GM04503 (cell line): ENCODE results near the gene TRIM34.
"Not testable (repeated sequence)": the region's sequence is repeated elsewhere in the genome, so short reads cannot be mapped to it uniquely, and the experiment has no call there.

Source experiments
- DNase-seq: peaks from one replicate; pipeline ENCODE4 v3.0.0-alpha.2; 2012; ENCODE audit warnings: low read depth

TRIM34 gene

DNA sequence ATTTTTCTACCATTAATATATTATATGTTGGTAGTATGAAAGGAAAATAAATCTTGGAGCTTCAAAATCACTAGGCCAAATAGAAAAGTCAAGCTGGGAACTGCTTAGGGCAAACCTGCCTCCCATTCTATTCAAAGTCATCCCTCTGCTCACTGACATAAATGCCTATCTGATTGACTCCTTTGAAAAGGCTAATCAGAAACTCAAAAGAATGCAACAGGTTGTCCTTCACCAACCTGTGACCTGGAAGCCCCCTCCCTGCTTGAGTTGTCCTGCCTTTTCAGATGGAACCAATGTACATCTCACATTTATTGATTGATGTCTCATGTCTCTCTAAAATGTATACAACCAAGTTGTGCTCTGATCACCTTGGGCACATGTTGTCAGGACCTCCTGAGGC lies 3.2 kb upstream of the TRIM34 start:
- no peak for DNase-seq

DNA sequence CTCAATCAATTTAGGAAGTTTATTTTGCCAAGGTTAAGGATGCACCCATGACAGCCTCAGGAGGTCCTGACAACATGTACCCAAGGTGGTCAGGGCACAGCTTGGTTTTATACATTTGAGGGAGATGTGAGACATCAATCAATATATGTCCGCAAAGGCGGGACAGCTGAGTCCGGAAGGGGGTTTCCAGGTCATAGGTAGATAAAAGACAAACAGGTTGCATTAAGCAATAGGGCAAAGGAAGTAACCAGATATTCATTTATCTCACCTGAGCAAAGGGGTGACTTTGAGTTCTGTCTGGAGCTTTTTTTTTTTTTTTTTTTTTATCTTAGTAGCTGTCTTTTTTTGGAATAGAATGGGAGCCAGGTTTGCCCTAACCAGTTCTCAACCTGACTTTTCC lies 2.0 kb upstream of the TRIM34 start:
- no peak for DNase-seq

DNA sequence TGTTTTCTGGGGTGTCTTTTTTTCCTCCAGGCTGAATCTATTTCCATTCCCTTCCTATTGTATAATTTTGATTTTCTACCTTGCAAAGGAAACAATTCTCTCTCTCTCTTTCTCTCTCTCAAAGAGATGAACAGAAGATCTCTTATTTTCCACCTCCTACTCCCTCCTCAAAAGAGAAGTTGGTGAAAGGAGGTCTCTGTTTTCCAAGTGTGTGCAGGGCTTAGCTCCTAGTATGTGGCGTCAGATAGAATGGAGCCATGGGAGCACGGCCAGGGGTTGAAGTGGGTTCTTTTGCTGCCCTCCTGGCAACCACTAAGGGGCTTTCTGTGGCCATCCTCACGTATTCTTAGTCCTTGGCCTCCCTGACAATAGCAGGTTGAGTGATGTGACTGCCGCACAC lies 480 bp downstream of the TRIM34 start:
- no peak for DNase-seq

DNA sequence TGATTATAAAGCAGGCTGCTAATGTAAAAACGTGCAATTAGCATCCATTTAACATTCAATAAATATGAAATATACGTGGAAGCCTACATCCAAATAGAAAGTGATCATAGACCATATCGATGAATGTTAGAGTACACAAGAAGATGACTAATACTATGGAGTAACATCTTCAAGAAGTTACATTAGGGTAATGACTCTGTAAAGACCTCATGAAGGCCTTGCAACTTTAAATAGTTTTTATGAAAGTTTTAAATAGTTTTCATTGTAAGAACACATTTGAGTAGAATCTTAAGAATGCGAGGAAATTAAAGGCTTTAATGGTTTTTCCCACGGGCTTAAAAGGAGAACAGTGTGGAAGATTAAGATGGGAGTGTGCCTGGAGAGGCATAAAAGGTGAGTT lies 1.4 kb downstream of the TRIM34 start:
- DNase-seq = no peak

DNA sequence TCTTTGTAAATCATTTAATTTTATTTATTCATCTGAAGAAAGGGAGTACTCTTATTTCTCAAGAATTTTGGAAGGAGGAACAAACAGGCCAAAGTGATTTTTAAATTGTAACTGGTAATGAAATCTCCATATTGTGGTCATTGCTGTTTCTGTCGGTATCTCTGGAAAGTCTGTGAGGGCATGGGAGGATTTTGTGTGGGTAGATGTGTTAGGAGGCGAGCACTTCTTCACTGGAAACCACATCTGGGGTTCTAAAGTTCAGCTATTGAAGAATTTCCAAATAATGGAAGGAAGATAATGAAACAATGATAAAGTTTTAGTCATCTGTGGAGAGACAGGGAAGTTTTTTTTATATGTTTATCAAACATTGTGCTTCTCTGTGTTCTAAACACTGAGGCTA lies 6.6 kb downstream of the TRIM34 start:
- no peak for DNase-seq

DNA sequence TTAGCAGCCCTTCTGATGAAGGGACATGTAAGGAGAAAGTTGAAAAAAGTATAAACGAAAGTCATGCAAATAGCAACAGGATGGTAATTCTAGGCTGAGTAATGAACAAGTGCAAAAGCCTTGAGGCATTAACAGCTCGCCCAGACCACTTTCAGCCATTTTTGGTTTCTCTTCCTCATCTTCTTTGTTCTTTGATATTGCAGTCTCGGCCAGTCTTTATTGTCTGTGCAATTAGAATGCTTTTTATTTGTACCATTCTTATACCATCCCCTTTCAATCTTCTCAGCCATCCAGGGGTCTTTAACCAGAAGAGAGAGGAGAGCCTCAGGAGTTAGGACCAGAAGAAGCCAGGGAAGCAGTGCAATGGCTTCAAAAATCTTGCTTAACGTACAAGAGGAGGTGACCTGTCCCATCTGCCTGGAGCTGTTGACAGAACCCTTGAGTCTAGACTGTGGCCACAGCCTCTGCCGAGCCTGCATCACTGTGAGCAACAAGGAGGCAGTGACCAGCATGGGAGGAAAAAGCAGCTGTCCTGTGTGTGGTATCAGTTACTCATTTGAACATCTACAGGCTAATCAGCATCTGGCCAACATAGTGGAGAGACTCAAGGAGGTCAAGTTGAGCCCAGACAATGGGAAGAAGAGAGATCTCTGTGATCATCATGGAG lies 7.3 kb downstream of the TRIM34 start:
- no peak for DNase-seq

DNA sequence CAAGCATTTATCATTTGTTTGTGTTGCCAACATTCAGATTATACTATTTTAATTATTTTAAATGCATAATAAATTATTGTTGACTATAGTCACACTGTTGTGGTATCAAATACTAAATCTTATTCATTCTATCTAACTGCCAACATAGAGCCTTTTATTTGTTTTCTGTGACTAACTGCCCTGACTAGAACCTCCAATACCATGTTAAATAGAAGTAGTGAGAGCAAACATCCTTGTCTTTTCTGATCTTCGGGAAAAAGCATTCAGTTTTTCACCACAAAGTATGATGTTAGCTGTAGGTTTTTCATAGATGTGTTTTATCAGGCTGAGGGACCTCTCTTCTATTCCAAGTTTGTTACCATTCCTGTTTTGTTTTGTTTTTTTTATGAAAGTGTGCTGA lies 15.2 kb downstream of the TRIM34 start:
- no peak for DNase-seq

DNA sequence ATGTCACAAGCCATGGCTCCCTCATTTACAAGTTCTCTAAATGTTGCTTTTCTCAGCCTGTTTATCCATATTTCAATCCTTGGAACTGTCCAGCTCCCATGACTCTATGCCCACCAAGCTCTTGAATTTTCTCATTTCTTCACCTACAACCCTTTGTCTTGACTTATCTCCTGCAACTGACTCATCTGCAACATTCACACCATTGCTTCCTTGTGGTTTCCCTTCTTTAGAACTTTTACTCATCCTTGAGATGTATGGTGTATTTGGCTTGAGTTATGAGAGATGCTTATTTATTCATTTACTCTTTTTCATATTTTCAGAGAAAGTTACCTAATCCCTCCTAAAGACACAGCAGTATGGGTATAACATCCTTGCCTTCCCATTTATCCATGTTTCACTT lies 18.8 kb downstream of the TRIM34 start:
- no peak for DNase-seq

DNA sequence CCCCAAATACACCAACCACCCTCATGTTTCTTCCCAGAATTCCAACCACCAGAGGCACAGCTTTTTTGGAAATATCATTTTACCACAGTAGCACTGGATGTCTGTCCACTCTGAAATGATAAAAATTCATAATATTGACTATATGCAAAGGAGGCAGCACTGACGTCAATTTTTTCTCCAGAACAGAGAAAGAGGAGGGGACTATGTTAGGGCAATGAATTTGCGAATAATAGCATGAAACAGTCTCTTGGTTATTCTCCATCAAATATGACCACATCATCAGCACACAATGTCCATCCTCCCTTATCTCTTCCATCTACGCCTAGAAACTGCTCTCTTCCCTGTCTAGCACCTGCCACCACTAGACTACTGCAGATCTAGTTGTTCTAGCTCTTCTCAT lies 21.3 kb downstream of the TRIM34 start:
- no peak for DNase-seq

DNA sequence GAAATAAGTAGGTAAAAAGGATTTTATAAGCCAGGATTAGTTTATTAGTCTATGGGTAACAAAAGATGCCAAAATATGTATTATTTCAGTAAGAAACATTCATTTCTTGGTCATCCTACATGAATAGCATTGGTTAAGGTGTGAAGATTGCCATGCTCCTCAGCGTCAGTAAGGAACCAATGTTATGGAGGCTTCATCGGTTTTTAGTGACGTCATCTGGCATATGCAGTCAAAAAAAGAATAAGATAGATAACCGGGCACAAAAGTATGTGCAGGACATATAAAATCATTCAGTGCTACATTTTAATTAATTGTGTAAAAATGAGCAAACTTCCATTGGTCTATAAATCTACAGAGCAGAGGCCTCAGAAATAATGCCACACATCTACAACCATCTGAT lies 30.7 kb downstream of the TRIM34 start:
- DNase-seq = no peak

DNA sequence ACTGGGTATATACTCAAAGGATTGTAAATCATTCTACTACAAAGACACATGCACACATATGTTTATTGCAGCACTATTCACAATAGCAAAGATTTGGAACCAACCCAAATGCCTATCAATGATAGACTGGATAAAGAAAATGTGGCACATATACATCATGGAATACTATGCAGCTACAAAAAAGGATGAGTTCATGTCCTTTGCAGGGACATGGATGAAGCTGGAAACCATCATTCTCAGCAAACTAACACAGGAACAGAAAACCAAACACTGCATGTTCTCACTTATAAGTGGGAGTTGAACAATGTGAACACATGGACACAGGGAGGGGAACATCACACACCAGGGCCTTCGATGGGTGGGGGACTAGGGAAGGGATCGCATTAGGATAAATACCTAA lies 32.2 kb downstream of the TRIM34 start:
- not testable (repeated sequence) for DNase-seq

DNA sequence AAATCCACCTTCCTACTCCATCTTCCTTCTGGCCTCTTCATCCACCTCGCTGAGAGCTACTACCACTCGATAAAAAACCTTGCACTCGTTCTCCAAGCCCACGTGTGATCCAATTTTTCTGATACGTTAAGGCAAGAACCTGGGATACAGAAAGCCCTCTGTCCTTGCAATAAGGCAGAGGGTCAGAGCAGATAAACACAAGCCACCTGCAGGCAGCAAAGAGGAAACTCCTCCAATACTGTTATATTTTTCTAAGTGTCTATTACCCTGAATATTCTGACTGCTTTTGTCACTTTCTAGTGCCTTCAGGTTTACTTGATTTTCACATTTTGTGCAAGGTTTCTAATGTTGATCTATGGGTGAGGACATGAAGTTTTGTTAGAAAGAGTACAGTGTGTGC lies 33.5 kb downstream of the TRIM34 start:
- no peak for DNase-seq

DNA sequence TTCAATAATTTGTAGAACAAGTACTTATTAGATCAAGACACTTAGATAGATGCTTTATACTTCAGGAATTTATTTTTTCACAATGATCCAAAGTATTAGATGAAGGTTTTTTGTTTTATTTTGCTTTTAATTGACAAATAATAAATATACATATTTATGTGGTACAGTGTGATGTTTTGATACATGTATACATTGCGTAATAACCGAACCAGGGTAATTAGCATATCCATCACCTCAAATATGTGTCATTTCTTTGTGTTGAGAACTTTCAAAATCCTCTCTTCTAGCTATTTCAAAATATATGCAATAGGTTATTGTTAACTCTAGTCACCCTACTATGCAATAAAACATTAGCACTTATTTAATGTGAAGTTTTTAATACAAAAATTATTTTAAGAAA lies 38.7 kb downstream of the TRIM34 start:
- DNase-seq = no peak

DNA sequence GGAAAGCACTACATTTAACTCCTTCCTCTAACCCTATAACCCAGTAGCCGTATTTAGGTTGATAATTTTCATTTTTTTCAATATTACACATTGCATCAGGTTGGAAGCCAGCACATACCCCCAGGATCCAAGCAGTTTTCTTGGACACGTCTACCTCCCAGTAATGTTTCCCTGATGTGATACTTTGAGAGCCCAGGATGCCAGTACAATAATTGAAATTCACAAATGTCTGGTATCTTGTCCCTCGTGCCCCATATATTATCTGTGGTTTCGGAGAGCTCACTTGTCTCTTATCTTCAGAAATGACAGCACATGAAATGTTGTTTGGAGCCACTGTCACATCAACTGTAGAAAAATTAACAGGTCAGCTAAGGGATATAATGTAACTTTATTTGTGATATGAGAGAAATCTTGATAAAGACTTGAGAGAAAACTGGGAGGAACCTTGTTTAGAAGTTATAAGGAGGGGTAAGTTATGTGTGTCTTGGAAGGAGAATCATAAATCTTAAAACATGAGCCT lies 40.3 kb downstream of the TRIM34 start:
- DNase-seq = no peak

DNA sequence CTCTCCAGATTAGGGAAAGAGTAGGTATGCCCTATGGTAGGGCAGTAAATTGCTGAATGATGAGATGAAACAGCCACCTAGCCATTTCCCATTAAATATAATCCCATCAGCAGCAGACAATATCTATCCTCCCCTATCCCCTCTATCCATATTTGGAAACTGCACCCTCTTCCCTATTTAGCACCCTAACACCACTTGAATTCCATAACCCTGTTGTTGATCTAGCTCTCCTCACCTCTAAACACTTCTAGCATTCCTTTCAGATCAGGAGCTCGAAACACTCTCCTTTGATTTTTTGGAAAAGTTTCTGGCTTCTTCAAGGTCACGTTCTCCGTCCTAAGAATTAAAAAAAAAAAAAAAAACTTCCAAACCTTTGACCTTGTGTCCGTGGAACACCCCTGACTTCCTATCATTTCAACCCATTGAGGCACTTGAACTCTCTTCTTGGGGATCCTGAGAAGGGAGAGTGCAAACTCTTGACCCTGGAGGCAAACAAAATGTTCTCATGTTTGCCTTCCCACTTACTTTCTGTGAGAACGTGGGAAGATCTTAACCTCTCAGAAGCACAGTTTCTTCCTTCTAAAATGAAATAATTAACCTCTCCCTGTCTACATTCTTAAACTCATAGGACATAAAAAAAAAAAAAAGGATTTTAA lies 41.1 kb downstream of the TRIM34 start:
- no peak for DNase-seq

DNA sequence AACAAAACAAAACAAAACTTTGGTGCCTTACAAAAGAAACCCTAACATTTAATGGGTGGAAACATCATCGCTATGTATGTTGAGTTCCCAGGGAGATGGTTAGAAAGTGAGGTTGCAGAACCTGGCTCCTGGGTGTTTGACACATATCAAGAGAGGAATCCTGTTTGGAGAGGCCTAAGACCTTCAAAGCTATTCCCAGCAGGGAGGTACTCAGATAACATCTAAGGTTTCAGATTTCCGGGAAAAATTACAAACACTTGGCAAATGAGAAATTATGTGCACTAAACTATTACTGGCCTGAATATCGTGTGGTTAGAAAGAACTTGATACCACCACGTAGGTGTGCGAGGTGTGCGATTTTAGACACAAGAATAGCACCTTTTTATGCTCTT lies 41.6 kb downstream of the TRIM34 start:
- no peak for DNase-seq

DNA sequence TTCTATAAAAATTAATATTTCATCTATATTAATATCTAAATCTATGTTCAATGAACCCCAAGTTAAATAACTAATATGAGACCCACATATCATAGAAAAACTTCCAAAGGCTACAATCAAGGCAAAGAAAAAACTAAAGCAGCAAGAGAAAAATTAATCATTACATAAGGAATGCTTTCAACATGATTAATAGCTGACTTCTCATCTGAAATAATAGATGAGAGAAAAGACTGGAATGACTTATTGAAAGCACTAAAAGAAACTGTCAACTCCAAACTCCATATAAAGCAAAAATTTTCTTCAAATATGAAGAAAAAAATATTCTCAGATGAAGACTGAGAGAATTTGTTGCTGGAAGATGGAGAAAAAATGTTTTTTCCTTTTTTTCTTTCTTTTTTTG lies 47.0 kb downstream of the TRIM34 start:
- DNase-seq = no peak

DNA sequence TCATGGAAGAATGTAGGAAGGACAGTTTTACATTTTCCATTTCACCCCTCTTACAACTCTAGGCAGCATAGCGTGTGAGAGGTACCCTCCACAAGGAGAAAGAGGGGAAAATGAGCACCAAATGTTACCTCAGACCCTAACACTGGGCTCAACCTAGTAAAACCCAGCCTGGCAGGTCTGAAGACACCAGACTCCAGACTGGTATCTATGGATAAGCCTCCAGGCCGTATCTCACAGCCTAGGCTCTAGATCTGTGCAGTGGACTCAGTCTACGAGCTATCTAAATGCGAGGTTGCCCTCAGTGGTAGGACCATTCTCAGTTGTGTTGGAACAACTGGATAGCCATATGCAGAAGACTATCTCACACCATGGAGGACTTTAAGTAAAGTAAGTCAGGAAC lies 49.6 kb downstream of the TRIM34 start:
- no peak for DNase-seq

DNA sequence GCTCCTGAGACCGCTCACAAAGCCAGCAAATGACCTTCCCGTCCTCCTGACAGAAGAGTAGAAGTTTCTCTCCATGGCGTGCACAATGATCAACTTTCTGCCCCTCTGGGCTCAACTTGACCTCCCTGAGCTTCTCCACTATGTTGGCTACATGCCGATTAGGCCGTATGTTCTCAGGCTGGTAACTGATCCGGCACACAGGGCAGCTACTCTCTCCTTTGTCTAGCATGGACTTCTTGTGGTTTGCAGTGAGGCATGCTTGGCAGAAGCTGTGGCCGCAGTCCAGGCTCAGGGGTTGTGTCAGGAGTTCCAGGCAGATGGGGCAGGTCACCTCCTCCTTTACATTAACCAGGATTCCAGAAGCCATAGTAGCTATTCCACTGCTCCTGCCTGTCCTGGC lies 55.0 kb downstream of the TRIM34 start:
- DNase-seq = no peak

DNA sequence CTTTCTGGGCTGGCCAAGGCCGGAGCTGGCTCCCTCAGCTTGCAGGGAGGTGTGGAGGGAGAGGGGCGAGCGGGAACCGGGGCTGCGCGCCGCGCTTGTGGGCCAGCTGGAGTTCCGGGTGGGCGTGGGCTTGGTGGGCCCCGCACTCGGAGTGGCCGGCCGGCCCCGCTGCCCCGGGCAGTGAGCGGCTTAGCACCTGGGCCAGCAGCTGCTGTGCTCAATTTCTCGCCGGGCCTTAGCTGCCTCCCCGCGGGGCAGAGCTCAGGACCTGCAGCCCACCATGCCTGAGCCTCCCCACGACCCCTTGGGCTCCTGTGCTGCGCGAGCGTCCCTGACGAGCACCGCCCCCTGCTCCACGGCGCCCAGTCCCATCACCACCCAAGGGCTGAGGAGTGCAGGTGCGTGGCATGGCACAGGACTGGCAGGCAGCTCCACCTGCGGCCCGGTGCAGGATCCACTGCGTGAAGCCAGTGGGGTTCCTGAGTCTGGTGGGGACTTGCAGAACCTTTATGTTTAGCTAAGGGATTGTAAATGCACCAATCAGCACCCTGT lies 58.2 kb downstream of the TRIM34 start:
- DNase-seq = not testable (repeated sequence)

DNA sequence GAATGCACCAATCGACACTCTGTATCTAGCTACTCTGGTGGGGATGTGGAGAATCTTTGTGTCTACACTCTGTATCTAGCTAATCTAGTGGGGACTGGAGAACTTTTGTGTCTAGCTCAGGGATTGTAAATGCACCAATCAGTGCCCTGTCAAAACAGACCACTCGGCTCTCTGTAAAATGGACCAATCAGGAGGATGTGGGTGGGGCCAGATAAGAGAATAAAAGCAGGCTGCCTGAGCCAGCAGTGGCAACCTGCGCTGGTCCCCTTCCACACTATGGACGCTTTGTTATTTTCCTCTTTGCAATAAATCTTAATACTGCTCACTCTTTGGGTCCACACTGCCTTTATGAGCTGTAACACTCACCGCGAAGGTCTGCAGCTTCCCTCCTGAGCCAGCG lies 58.8 kb downstream of the TRIM34 start:
- DNase-seq = not testable (repeated sequence)

DNA sequence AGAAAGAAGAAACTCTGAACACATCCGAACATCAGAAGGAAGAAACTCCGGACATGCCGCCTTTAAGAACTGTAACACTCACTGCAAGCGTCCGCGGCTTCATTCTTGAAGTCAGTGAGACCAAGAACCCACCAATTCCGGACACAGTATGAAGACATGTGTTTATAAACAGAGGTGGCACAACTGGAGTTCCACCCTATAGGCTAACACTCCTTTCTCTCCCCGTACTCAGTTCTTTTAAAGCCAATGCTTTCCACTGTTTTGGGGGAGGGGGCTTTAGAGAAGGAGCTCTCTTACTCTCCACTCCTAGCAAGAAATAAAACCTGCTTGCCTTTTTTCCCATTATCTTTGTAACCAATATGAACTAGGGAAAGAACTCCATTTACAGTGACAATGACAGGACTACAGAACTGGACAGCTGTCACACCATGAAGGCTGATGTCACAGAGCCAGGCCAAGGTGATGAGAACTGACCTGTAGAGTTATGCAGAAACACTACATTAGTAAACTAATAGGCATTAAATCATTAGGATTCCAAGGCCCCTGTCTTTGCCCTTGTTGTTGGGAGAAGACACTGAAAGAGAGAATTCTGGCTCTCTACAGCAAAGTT lies 59.3 kb downstream of the TRIM34 start:
- DNase-seq = no peak

DNA sequence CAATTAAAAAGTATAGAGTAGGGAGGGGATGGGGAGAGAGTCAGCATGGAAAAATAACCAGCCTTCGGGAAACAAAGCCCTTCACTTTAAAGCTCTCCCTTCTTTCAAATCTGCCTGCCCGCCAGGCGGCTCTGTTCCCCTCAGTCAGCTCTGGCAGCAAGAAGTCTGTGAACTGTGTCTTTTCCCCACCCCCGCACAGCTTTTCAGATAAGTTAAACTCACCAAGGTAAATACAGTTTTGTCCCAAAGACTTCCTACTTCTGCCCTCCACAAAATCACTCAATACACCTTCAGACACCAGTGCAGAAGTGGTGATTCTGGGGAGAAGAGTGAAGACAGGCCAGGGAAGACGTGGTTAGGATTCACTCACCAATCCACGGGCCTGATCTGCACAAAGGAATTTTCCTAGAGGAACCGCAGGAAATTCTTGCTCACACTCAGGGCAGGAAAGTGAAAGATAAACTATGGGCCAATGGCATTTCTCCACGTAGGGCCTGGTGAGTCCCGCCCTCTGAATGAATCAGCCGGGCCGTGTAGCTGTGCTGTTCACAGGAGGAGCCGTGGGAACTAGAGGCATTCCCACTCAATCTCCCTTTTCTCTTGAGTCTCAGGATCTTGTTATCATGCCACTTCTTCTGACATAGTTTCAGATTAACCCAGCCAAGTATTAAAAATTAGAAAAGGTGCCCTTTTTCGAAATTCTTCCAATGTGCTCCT lies 60.0 kb downstream of the TRIM34 start, which contains the start of gene TRIM5:
Gene TRIM5, minus strand, starts transcription at position 429 of the 717 bp plus-strand sequence. CDS start 4,897 bp downstream, outside the sequence.
- peak; percentile 95 for DNase-seq
